ENCODE results near the gene RAD51B.

GRCh38 chr14:68450391-68451120 is 631.0 kb downstream of the RAD51B start:
- TF ChIP-seq CTCF (IDR thresholded peaks at IDR 0.05) (no peak), POLR2A (IDR thresholded peaks at IDR 0.05) (no peak)
